Small intestine (tissue), 7 donors: ENCODE measurements around the gene SPATA46. TPM values are rescaled to one million over a fixed set of nuclear protein-coding genes. Genes with fewer than 3 reads are reported as not detected.
A peak's percentile ranks its signal among the peaks of the same experiment; 100 is the strongest.

Source experiments
- DNase-seq, 2 donors: peaks; one replicate each; pipeline versions ENCODE4 v3.0.0 to v3.0.0-alpha.2; 2013
- FAIRE-seq: peaks from 2 replicates; lab custom pipeline; 2012; peaks lifted over from hg19 to GRCh38; lab: Jason Lieb, UNC
- H3K27ac ChIP-seq, 3 donors: one replicate each; pipeline ENCODE4 v1.5.1; 2013; ENCODE audit warnings: low read length in 2 of 3, mild to moderate bottlenecking in 2 of 3, control low read depth in 1 of 3, inconsistent platforms in 1 of 3, low read depth in 1 of 3, moderate library complexity in 1 of 3
- H3K27me3 ChIP-seq, 3 donors: one replicate each; pipeline ENCODE4 v1.6.1; 2013; ENCODE audit warnings: low read length in 3 of 3, inconsistent platforms in 1 of 3; ENCODE audit not compliant: control insufficient read depth in 3 of 3, insufficient read depth in 3 of 3
- H3K36me3 ChIP-seq, 3 donors: one replicate each; pipeline ENCODE4 v1.6.1; 2013; ENCODE audit warnings: low read length in 3 of 3, inconsistent platforms in 1 of 3, low read depth in 1 of 3, mild to moderate bottlenecking in 1 of 3, moderate library complexity in 1 of 3; ENCODE audit not compliant: control insufficient read depth in 3 of 3, insufficient read depth in 2 of 3
- H3K4me1 ChIP-seq, 3 donors: one replicate each; pipeline ENCODE4 v1.6.1; 2013; ENCODE audit warnings: low read length in 2 of 3, inconsistent platforms in 1 of 3, low read depth in 1 of 3, mild to moderate bottlenecking in 1 of 3, moderate library complexity in 1 of 3; ENCODE audit not compliant: control insufficient read depth in 3 of 3, insufficient read depth in 2 of 3
- H3K4me3 ChIP-seq, 3 donors: one replicate each; pipeline ENCODE4 v1.5.1; 2013; ENCODE audit warnings: low read length in 3 of 3, control low read depth in 1 of 3, inconsistent platforms in 1 of 3, low read depth in 1 of 3, mild to moderate bottlenecking in 1 of 3, moderate library complexity in 1 of 3
- H3K9me3 ChIP-seq, 2 donors: one replicate each; pipeline ENCODE4 v1.6.1; 2013; ENCODE audit warnings: low read depth in 1 of 2, low read length in 1 of 2; ENCODE audit not compliant: control insufficient read depth in 2 of 2, insufficient read depth in 1 of 2
- WGBS, 3 donors: extraction: QIAGEN DNeasy Blood & Tissue Kit; methylation state at CpG; one replicate each; pipeline ENCODE4 v1.1.7; 2013; 5-methylcytosine and 5-hydroxymethylcytosine counted together
- polyA plus RNA-seq, 4 donors: library from polyadenylated mRNA; stranded (reverse) in 3 of 4; unstranded in 1 of 4; fragments of 200-250 nt in 3 of 4; fragments of 120-200 nt in 1 of 4; gene quantifications; one replicate each; pipeline versions ENCODE4 v1.2.1 to v1.2.3, GENCODE V29; 2013
- donor health status: healthy with polysubstance abuse.
- donor health status: control.
- donor health status: control.
- donor health status: Bipolar disorder and iron deficiency.
- donor health status: healthy.

Gene SPATA46
- polyA plus RNA-seq, 4 donors = 0.25 TPM; not detected in 3

DNA sequence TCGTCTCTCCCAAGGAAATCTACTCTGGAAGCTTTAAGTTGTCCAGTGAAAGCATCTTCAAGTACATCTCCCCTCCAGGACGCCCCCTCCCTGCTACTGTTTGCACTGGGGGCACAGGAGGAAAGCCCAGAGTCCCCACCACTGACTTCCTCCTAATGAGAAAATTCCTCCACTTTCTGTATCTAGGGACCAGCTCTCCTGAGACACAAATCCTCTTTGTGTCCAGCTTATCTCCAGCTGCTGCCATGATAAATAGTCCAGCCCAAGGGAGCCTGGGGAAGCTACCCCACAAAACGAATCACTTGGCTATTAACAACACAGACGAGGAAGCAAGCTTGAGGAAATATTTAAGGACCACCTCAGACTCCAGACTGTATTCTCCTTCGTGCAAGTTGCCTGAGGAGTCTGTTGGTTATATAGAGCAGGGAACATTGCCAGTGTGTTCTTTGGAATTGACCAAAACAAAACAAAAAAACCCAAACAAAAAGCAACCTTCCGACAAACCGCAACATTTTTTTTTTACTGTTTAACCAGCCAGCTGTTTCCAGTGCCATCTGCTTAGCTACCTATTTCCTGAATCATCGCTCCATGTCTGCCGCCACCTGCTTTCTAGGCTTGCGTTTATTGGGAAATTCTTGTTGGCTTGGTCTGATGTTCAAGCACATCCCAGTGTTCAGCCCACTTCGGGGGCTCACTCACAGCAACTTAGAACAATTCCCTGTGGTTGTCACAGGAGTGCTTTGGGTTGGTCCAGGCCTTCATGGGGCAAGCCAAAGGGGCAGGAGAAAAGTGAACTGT lies 12.6 kb upstream of the SPATA46 start:
- Histone ChIP-seq H3K27ac (peak overlapping the region in 1 of 3 donors; percentile 44), H3K9me3 (no peaks in the 10 kb centered on the region), H3K27me3 (no peaks in the 10 kb centered on the region), H3K4me1 (peaks cover 0 to 29% (median 9%) of the 10 kb centered on the region in 3 donors), H3K4me3 (no peak overlapping the region), H3K36me3 (peaks cover 0 to 21% (median 5%) of the 10 kb centered on the region in 3 donors)
- 16 to 28% (median 23%) methylated on average over 11 of the region's 11 CpGs for WGBS, 3 donors
- DNase-seq (peak; percentile 32 to 45), FAIRE-seq (no peak)

DNA sequence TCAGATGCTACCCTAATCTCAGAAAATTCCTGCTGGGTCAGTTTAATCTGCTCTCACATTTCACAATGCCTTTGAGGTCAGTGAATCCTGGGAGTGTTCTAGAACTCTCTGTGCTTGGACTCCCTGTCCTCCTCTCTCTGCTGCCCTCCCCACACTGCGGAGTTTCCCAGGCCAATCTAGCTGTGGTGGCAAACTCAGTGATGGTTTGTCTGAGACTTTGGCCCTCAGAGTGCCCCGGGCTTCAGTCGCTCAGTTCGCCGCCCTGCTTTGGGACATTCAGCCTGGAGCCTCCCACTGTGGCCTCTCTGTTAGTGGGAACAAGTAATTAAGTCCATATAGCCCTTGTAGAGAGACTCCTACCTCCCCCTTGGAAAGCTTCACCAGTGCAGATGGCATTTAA lies 12.0 kb upstream of the SPATA46 start:
- Histone ChIP-seq H3K9me3 (no peaks in the 10 kb centered on the region), H3K4me1 (peaks cover 0 to 29% (median 10%) of the 10 kb centered on the region in 3 donors), H3K27me3 (no peaks in the 10 kb centered on the region), H3K36me3 (peaks cover 0 to 27% (median 5%) of the 10 kb centered on the region in 3 donors), H3K4me3 (no peak overlapping the region), H3K27ac (peak overlapping the region in 1 of 3 donors; percentile 44)
- 44 to 75% (median 57%) methylated on average over 5 of the region's 5 CpGs for WGBS, 3 donors
- DNase-seq = peak in 1 of 2 donors; percentile 79
- FAIRE-seq = no peak

DNA sequence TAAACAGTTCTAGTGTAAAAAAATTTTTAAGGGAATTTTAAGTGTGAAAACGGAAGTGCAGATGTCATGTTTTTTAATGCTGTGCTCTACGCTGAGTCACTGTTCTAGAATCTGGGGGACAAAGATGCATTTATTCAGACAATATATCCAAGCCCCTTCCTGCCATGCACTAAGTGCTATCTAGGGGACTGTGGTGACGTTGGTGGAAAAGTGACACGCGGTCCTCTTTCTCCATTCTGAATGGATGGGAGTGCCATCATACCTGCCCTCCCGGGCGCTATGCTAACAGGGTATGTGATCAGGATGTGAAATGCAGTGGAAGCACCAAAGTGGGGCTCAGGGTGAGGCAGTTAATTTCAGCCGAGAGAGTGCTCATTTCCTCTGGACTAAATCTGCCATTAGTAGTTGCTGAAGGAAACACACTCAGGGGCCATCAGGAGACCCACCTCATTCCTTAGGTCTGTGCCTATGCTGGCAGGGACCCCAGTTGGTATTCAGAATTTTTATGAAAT lies 11.5 kb upstream of the SPATA46 start:
- no peak overlapping the region for H3K4me3 ChIP-seq
- no peak for DNase-seq
- H3K27ac ChIP-seq = no peak overlapping the region
- no peaks in the 10 kb centered on the region for H3K27me3 ChIP-seq
- 85 to 96% (median 93%) methylated on average over 8 of the region's 8 CpGs for WGBS, 3 donors
- H3K36me3 ChIP-seq = peaks cover 0 to 32% (median 5%) of the 10 kb centered on the region in 3 donors
- peaks cover 0 to 33% (median 10%) of the 10 kb centered on the region in 3 donors for H3K4me1 ChIP-seq
- no peak for FAIRE-seq
- H3K9me3 ChIP-seq = no peaks in the 10 kb centered on the region

DNA sequence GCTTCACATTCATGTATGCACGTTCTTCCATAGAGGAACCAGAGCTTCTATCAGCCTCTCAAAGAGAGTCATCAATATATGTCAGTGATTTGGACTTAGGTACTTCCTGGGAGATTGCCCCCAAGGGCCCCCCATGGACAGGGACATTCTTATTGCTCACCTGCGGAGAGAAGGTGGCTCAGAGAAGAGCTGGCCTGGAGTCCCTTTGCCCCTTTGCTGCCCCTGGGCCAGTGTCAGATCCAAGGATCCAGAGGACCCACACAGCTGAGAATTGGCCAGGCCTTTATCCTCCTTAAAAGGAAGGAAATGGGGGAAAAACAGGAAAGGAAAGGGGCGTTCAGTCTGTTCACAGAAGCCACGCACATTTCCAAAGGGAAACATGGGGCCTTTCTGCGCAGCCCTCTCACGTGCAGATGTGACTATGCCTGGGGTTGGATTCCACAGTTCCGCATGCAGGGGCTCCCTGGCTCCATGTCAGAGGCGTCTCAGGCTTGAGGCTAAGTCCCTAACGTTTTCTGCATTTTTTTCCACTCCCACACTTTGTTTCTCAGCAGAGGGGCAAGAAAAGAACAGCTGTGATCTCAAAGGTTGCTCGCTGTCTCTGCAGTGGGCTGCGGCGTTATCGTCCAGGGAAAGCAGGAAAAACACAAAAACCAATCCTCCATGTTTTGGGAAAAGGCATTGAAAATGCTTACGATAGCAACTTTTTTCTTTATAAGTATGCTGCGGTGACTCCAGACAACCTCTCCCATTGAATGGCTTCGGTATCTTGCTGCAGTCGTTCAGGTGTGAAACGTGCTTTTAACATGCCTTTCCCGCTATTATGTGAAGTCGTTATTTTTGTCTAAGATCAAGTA lies 10.8 kb upstream of the SPATA46 start:
- FAIRE-seq (no peak), DNase-seq (no peak)
- no peak overlapping the region for H3K4me3 ChIP-seq
- H3K27ac ChIP-seq = no peak overlapping the region
- H3K9me3 ChIP-seq = no peaks in the 10 kb centered on the region
- 83 to 90% (median 88%) methylated on average over 20 of the region's 20 CpGs for WGBS, 3 donors
- H3K4me1 ChIP-seq = peaks cover 3 to 40% (median 15%) of the 10 kb centered on the region in 3 donors
- H3K36me3 ChIP-seq = peaks cover 0 to 36% (median 5%) of the 10 kb centered on the region in 3 donors
- no peaks in the 10 kb centered on the region for H3K27me3 ChIP-seq

DNA sequence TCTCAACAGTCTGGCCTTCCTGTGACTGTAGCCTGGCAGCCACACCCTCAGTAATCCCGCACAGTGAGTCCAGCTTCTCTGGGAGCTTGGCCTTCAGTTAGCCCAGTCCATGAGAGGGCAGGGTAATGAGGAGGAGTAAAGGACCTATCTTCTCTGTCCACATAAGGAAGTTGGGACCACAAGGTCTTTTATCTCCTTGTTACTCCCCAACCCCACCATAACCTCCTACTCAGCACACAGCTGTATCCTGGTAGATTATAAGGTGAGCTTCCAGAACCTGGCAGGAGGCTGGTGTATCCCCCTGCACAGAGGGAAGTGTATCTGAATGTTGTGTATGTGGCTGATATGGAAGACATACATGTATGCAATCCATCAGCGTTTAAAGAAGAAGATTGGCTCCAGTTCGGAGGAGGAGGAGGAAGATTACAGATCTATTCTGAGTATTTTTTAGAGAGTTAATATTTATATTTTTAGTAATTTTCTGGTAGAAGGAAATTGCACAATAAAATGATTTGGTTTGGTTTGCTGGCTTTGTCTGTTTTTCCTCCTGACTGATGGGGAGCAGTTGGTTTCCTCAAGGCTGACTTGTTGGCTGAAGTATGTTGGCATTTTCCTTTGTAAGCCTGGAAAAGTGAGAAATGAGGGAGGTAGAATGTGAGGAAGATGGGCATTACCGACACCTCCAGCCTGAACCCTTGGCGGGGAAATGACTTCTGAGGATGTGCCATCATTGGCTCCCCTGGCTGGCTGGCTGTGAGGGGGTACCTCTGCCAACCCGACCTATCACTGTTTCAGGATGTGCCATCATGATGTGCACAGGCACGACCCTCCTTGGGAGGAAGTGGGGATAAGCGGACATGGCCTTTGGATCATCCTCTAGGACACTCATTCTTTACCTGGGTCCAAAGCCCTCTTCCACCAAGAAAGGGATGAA lies 9.9 kb upstream of the SPATA46 start:
- Histone ChIP-seq H3K36me3 (peaks cover 0 to 36% (median 5%) of the 10 kb centered on the region in 3 donors), H3K27me3 (no peaks in the 10 kb centered on the region), H3K9me3 (no peaks in the 10 kb centered on the region), H3K27ac (no peak overlapping the region), H3K4me1 (peaks cover 3 to 46% (median 12%) of the 10 kb centered on the region in 3 donors), H3K4me3 (no peak overlapping the region)
- 80 to 82% (median 80%) methylated on average over 8 of the region's 8 CpGs for WGBS, 3 donors
- FAIRE-seq (no peak), DNase-seq (peak in 1 of 2 donors; percentile 51)

DNA sequence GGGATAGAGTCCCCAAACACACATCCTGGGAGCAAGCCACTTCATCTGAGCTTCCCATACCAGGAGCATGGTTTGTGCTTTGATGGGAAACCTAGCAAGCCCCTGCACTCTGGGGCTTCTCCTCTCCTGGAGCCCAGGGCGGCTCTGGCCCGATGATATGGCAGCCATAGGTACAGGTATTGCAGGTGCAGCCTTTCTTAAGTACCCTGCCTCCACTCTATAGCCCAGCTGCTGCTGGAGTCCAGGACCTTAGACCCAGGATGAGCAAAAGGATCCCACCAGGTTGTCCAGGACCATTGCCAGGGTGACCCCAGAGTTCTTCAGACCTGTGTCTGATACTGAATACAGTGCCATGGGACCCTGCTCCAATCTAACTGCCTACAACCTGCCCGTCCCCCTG lies 9.0 kb upstream of the SPATA46 start:
- DNase-seq = no peak
- Histone ChIP-seq H3K4me3 (no peak overlapping the region), H3K27me3 (no peaks in the 10 kb centered on the region), H3K4me1 (peaks cover 3 to 47% (median 16%) of the 10 kb centered on the region in 3 donors), H3K9me3 (peaks cover 0 to 6% of the 10 kb centered on the region in 2 donors), H3K27ac (no peak overlapping the region), H3K36me3 (peaks cover 0 to 36% (median 5%) of the 10 kb centered on the region in 3 donors)
- 75 to 95% (median 76%) methylated on average over 3 of the region's 3 CpGs for WGBS, 3 donors
- no peak for FAIRE-seq

DNA sequence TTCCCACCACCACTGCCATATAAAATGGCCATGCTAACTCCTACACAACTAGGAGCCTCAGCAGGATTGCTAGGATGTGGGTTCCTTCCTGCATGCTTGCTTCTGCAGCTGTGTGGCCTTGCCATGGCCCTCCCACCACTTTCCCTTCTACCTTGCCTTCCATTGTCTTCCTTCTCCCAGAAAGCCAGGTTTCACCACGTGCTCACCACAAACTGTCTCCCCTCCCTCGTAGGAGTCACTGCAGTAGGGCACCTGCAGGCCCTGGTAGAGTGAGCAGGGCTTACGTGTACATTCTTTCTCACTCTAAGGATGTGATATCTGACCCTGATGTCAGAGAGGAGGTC lies 8.6 kb upstream of the SPATA46 start:
- H3K4me1 ChIP-seq = peaks cover 3 to 50% (median 20%) of the 10 kb centered on the region in 3 donors
- no peak for FAIRE-seq
- H3K9me3 ChIP-seq = peaks cover 0 to 6% of the 10 kb centered on the region in 2 donors
- no peak for DNase-seq
- peaks cover 0 to 36% (median 5%) of the 10 kb centered on the region in 3 donors for H3K36me3 ChIP-seq
- H3K27ac ChIP-seq = no peak overlapping the region
- H3K27me3 ChIP-seq = no peaks in the 10 kb centered on the region
- no peak overlapping the region for H3K4me3 ChIP-seq
- 72 to 82% (median 79%) methylated on average over 3 of the region's 3 CpGs for WGBS, 3 donors
